ES-I3 (cell line): ENCODE results near the gene PSMD5.
A peak's percentile ranks its signal among the peaks of the same experiment; 100 is the strongest.

Experiments used
- H3K36me3 ChIP-seq: 2 replicates; pipeline ENCODE4 v1.6.1; 2013; ENCODE audit warnings: mild to moderate bottlenecking, low read length, control low read depth, moderate library complexity; ENCODE audit not compliant: insufficient read depth
- H3K4me1 ChIP-seq: 2 replicates; pipeline ENCODE4 v1.6.1; 2013; ENCODE audit warnings: mild to moderate bottlenecking, control low read depth, low read length; ENCODE audit not compliant: insufficient read depth
- H3K9ac ChIP-seq: 2 replicates; pipeline ENCODE4 v1.6.1; 2013; ENCODE audit warnings: low read depth, mild to moderate bottlenecking, low read length, moderate library complexity
- H3K9me3 ChIP-seq: 2 replicates; pipeline ENCODE4 v1.6.1; 2013; ENCODE audit warnings: mild to moderate bottlenecking, low read length, moderate library complexity; ENCODE audit not compliant: control insufficient read depth, insufficient read depth

Gene PSMD5

GRCh38 chr9:120855827-120856670, 13.3 kb upstream of the PSMD5 start:
- Histone ChIP-seq H3K36me3 (peaks cover 12% of the 10 kb centered on the region; the same call in 1 of the 2 replicates), H3K9me3 (no peaks in the 10 kb centered on the region), H3K4me1 (peaks cover 21% of the 10 kb centered on the region), H3K9ac (no peak overlapping the region)

GRCh38 chr9:120854596-120855327, 12.0 kb upstream of the PSMD5 start:
- Histone ChIP-seq H3K9ac (no peak overlapping the region), H3K9me3 (no peaks in the 10 kb centered on the region), H3K36me3 (peaks cover 4% of the 10 kb centered on the region; the same call in 1 of the 2 replicates), H3K4me1 (peaks cover 21% of the 10 kb centered on the region)

- H3K9me3 ChIP-seq: no peaks in the 10 kb centered on the region
- no peak overlapping the region for H3K9ac ChIP-seq
- H3K36me3 ChIP-seq: peaks cover 4% of the 10 kb centered on the region; the same call in 1 of the 2 replicates
- peaks cover 21% of the 10 kb centered on the region for H3K4me1 ChIP-seq
Observed at GRCh38 chr9:120853198-120853597, 10.5 kb upstream of the PSMD5 start.

- Histone ChIP-seq H3K9ac (no peak overlapping the region), H3K36me3 (no peaks in the 10 kb centered on the region; the same call in 1 of the 2 replicates), H3K9me3 (no peaks in the 10 kb centered on the region), H3K4me1 (peaks cover 23% of the 10 kb centered on the region)
Observed at GRCh38 chr9:120852240-120853010, 9.7 kb upstream of the PSMD5 start.

GRCh38 chr9:120851449-120851848, 8.7 kb upstream of the PSMD5 start:
- Histone ChIP-seq H3K9me3 (no peaks in the 10 kb centered on the region), H3K36me3 (no peaks in the 10 kb centered on the region; the same call in 1 of the 2 replicates), H3K9ac (no peak overlapping the region), H3K4me1 (peaks cover 33% of the 10 kb centered on the region)

GRCh38 chr9:120850315-120850714, 7.6 kb upstream of the PSMD5 start:
- Histone ChIP-seq H3K9ac (no peak overlapping the region), H3K4me1 (peaks cover 37% of the 10 kb centered on the region), H3K36me3 (no peaks in the 10 kb centered on the region; the same call in 1 of the 2 replicates), H3K9me3 (no peaks in the 10 kb centered on the region)

- Histone ChIP-seq H3K9ac (no peak overlapping the region), H3K36me3 (no peaks in the 10 kb centered on the region)
Observed at GRCh38 chr9:120846906-120847305, 4.2 kb upstream of the PSMD5 start.

GRCh38 chr9:120846251-120846889, 3.6 kb upstream of the PSMD5 start:
- Histone ChIP-seq H3K9ac (no peak overlapping the region), H3K9me3 (no peaks in the 10 kb centered on the region), H3K4me1 (peaks cover 17% of the 10 kb centered on the region), H3K36me3 (no peaks in the 10 kb centered on the region)

More at GRCh38 chr9:120846906-120847305, 4.2 kb upstream of the PSMD5 start:
- Histone ChIP-seq H3K9me3 (no peaks in the 10 kb centered on the region), H3K4me1 (peaks cover 23% of the 10 kb centered on the region)

- H3K9ac ChIP-seq: no peak overlapping the region
- H3K36me3 ChIP-seq: no peaks in the 10 kb centered on the region
Observed at GRCh38 chr9:120845255-120845654, 2.5 kb upstream of the PSMD5 start.

GRCh38 chr9:120841930-120842684, 615 bp downstream of the PSMD5 start:
- peaks cover 11% of the 10 kb centered on the region for H3K4me1 ChIP-seq
- H3K36me3 ChIP-seq: no peaks in the 10 kb centered on the region
- H3K9me3 ChIP-seq: no peaks in the 10 kb centered on the region
- H3K9ac ChIP-seq: peak overlapping the region; percentile 90

More at GRCh38 chr9:120845255-120845654, 2.5 kb upstream of the PSMD5 start:
- Histone ChIP-seq H3K9me3 (no peaks in the 10 kb centered on the region), H3K4me1 (peaks cover 16% of the 10 kb centered on the region)

GRCh38 chr9:120839146-120839545, 3.6 kb downstream of the PSMD5 start:
- Histone ChIP-seq H3K4me1 (no peaks in the 10 kb centered on the region; the same call in 1 of the 2 replicates), H3K36me3 (no peaks in the 10 kb centered on the region), H3K9me3 (no peaks in the 10 kb centered on the region), H3K9ac (no peak overlapping the region)

- Histone ChIP-seq H3K9ac (no peak overlapping the region), H3K4me1 (peaks cover 5% of the 10 kb centered on the region), H3K36me3 (peaks cover 4% of the 10 kb centered on the region; the same call in 1 of the 2 replicates), H3K9me3 (no peaks in the 10 kb centered on the region)
Observed at GRCh38 chr9:120837921-120838320, 4.8 kb downstream of the PSMD5 start.

GRCh38 chr9:120833325-120833724, 9.4 kb downstream of the PSMD5 start:
- Histone ChIP-seq H3K36me3 (peaks cover 9% of the 10 kb centered on the region), H3K9ac (no peak overlapping the region; the same call in 1 of the 2 replicates), H3K9me3 (no peaks in the 10 kb centered on the region), H3K4me1 (peaks cover 6% of the 10 kb centered on the region; the same call in 1 of the 2 replicates)
